GM04504 (cell line): ENCODE measurements around the gene PLEKHA7.
"Not testable (repeated sequence)": the region's sequence is repeated elsewhere in the genome, so short reads cannot be mapped to it uniquely, and the experiment has no call there.

Source experiments
- DNase-seq: peaks from one replicate; pipeline ENCODE4 v3.0.0-alpha.2; 2012; ENCODE audit warnings: low read depth

The PLEKHA7 gene

GRCh38 chr11:17005646-17006045 is 8.6 kb downstream of the PLEKHA7 start:
- no peak for DNase-seq

GRCh38 chr11:17004486-17005148 is 9.6 kb downstream of the PLEKHA7 start:
- no peak for DNase-seq

- DNase-seq: no peak
Observed at GRCh38 chr11:17003426-17003825, 10.8 kb downstream of the PLEKHA7 start.

- DNase-seq: no peak
Observed at GRCh38 chr11:17002543-17002942, 11.7 kb downstream of the PLEKHA7 start.

DNA sequence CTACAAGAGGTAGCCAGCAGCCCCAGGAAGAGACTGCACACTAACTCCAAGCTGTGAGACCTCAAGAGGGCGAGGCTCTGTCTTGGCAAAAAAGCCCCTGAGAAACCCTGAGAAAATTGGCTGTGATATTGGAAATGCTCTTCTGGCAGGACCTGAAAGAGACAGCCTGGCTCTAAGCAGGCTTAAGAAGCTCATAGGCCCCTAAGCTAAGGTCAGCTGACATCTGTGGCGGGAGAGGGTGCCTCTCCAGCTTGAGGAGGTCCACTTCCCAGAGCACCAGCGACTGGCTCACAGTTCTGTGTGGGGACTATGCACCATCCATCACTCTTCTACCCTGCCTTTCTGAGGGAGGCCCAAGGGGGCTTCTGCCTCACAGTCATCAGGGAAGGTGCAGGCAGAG is 12.4 kb downstream of the PLEKHA7 start:
- DNase-seq: no peak

DNA sequence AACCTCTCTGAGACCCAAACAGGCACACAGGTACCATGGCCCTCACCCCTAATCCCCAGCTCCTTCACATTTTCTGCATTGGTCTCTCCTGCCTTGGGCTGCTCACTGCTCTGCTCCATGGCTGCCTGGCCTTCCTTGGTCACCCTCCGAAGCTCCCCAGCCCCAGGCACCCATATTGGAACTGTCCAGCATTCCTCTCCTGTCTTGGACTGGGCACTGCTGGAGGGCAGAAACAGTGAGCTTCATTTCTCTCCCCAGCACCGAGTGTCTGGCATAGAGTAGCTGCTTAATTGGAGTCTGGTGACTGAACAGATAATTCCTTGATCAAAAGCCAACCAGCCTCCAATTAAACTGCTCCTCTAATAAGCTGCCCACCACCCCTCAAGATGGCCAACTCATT is 13.2 kb downstream of the PLEKHA7 start:
- DNase-seq: no peak

- not testable (repeated sequence) for DNase-seq
Observed at GRCh38 chr11:17000253-17000652, 14.0 kb downstream of the PLEKHA7 start.

GRCh38 chr11:16999116-16999515 is 15.1 kb downstream of the PLEKHA7 start:
- DNase-seq: no peak

DNA sequence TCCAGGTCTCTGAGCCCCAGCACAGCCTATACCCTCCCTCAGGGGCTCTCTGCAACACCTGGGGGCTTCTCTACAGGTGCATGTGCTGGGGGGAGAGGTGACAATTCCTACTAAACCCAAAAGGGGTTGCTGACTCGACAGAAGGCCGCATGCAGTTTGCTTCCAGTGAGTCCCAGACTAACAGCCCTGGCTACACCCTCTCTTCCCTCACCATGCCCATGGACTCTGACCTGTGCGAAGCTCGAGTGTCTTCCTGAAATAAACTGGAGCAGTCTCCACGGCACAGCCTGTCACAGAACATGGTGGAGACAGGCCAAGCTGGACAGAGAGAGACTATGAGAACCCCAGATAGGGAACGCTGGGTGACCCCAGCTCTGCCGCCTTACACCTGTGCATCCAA is 16.6 kb downstream of the PLEKHA7 start:
- DNase-seq: no peak

- no peak for DNase-seq
Observed at GRCh38 chr11:16993495-16993894, 20.7 kb downstream of the PLEKHA7 start.

DNA sequence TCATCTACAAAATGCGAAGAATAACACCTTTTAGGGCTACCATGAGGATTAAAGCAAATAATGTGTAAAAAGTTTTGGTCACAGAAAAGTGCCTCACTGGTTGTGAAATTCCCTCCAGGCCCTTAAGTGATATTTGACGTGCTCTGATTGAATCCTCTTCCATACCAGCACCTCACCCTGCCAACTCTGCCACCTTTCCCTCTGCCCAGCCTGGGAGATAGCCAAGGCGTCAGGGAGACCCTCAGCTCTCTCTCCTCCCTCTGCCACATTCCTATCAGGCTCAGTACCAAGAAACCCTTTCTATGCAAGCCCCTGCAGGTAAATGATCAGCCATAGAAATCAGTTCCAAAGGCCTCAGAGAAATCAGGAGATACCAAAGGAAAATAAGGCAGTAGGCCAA is 21.4 kb downstream of the PLEKHA7 start:
- DNase-seq: no peak

DNA sequence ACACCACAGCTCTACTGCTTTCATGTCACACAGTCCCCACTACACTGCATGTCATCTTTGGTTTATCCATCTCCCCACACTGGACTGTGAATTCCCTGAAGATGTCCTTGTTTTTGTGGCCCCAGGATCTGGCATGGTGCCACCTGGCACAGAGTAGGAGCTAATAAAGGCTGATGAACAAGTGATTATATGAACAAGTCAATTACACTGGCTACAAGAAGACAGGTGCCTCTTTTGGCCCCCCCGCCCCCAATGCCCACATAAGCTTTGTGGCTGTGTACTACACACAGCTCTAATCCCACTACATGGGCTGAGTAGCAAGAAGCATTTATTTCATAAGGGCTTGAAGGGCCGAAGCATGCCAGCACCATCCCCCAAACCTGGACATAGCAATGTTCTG is 24.7 kb downstream of the PLEKHA7 start:
- no peak for DNase-seq

DNA sequence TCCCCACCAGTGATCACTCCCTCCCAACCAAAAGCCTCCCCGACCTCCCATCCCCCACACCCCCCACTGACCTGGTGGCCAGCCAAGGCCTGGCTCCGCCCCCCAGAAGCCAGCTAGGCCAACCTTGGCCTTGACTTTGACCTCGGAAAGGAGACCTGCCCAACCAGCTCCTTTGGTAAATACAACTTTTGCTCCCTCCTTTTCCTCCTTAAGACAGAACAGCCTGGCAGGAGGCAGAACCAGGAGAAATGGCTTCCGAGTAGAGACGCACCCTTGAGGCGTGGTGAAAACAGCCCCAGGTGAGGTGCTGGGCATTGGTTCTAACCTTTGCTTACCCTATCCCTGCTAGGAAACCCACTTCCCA is 27.0 kb downstream of the PLEKHA7 start:
- DNase-seq: no peak

DNA sequence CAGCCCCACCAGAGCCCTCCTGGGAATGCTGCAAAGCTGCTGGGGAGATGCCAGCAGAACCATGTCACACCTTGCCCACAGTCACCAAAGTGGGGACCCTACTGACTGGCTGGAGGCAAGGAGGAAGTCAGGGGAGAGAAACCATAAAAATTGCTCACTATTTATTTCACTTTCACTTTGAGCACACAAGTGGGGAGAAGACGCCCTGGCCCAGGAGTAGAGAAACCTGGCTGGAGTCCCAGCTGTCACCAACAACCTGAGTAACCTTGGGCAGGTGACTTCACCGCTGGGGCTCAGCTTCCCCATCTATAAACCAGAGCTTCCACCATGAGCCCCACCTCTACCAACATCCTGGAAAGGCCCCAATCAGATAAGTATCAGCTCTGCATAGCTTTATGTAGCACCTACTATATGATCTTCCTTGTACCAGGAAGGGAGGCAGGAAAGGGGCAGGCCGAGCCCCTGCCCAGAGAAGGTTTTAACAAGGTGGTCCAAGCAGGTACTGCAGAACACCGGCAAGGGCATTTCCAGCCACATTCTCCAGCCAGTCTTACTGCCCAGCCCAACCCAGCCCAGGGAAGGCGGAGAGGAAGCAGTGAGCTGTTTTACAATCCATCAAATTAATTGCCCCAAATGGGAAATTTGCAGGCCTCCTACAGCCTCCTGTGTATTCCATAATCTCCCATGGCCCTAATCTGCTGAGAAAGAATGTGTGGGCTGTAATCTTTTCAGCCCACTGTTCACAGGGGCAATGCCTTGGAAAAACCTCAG is 27.6 kb downstream of the PLEKHA7 start:
- no peak for DNase-seq

DNA sequence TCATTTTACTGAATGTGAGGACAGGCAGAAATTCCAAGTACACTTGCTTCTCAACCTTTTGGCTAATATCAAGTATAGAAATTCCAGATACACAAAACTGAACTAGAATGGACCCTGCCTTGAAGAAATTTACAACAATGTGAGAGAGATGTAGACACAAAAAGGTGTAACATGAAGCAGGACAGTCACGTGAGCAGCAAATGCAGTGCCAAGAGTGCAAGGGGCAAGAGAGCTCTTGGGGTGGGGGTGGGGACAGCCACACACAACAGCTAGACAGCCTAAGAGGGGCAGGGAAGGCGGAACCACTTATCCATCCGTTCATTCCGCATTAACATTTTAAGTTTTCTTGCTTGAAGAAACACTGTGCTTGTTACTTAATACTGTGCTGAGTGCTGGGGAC is 28.9 kb downstream of the PLEKHA7 start:
- no peak for DNase-seq

- no peak for DNase-seq
Observed at GRCh38 chr11:16984229-16984628, 30.0 kb downstream of the PLEKHA7 start.

GRCh38 chr11:16982809-16983208 is 31.4 kb downstream of the PLEKHA7 start:
- no peak for DNase-seq

DNA sequence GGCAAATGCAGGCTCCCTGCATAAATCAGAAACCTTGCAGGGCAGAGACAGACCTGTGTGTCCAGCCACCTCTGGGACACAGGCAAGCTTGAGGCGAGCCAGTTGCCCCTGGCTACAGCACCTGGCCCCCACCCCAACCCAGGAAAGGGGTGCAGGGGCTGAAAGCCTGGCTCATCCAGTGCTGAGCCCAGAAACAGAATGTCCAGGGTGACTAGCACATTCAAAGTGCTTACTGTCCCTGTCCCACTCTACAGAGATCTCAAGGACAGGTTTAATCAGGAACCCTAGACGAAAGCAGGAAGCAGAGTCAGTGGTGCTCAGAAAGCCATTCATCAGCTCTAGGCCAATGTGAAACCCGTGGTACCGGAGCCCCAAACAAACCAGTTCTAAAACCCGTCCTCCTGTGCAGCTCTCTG is 31.9 kb downstream of the PLEKHA7 start:
- no peak for DNase-seq

DNA sequence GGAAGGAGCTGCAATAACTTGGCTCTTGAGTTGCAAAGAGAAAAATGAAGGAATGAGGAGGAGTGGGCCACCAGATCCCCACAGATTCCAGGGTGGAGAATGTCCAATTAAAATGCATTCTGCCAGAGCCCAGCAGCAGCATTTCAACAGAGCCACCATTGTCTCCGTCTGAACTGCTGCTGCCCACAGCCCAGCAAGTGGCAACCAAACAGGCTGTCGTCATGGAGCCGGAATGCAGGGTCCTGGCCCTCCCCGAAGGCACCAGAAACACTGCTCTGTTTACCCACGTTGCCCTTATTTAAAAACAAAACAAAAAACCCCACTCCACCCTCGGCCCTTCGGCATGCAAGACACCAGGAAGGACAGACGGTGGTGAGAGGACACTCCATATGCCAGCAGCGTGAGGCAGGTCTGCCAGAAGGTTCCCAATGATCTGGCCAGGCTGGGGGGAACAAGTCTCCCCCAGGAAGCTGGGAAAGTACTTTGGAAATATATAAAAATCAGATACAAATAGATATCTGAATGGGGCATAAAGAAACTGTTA is 32.5 kb downstream of the PLEKHA7 start:
- DNase-seq: no peak

- no peak for DNase-seq
Observed at GRCh38 chr11:16979703-16980622, 34.3 kb downstream of the PLEKHA7 start.

DNA sequence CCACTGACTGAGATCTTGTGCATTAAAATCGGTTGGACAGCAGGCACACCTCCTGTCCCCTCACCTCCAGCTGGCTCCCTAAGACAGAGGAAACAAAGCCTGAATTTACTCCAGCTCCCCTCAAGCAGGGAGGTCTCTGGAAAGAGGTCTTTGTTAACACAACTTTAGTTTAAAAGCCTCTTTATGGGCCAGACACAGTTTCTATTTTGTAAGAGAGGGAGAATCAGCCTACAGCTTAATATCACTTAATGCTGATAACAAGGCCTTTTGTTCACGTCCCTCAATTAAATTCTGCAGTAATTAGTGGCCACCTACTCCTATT is 36.3 kb downstream of the PLEKHA7 start:
- no peak for DNase-seq

DNA sequence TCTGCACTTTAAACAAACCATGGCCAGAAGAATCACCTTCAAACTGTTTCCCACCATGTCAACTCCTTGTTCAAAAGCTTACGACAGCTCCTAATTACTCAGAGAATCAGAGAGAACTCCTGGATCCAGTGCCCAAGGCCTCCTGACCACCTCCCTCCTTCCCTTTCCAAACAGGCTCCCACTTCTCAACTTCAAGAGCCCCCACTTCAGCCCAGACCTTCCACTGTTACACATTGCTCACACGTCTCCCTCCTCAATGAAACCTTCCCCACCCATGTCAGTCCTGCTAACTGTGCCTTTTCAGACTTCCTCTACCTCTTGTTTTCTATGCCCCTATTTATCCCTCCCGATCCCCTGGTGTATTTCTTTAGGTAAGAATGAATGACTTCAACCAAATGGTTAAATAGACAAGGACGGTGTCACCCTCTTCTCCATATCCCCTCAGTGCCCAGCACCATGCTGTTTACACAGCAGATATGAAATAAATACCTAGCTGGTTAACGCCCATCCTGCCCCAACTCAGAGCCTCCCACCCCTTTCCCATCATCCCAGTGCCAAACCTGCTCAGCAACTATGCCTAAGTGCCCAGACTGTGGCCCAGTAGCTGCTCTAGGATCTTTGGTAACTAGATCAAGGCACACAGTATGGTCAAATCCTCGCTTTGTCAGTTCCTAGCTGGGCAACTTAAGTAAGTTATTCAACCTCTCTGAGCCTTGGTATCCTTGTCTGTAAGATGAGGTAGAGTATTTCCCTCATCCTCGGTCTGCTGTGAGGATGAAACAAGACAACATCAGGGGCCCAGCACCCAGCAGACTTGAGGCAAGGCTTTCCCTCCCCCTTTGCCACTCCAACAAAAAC is 36.8 kb downstream of the PLEKHA7 start:
- no peak for DNase-seq
